OCI-LY3 (cell line): ENCODE results near the gene PPIP5K1.

Source experiments
- H2AFZ ChIP-seq: fragments of 200-600, 300-600 bp; shearing (Covaris generic); 2 replicates; pipeline ENCODE4 v1.6.0; 2014; ENCODE audit warnings: antibody characterized with exemption, low read depth, low read length
- H3K27ac ChIP-seq: fragments of 200-600, 300-600 bp; sonication (generic); 2 replicates; pipeline ENCODE4 v1.5.1; 2014; ENCODE audit warnings: mild to moderate bottlenecking, low read length, moderate library complexity, mixed read lengths
- H3K27me3 ChIP-seq: fragments of 200-600, 300-600 bp; sonication (generic); 2 replicates; pipeline ENCODE4 v1.6.1; 2014; ENCODE audit warnings: low read depth, low read length, mixed read lengths
- H3K36me3 ChIP-seq: fragments of 200-600, 300-600 bp; sonication (generic); replicated peaks from 2 replicates; pipeline ENCODE3; 2014; ENCODE audit warnings: low read depth, low read length, mixed read lengths
- H3K4me1 ChIP-seq: fragments of 300-600, 200-600 bp; sonication (generic); 2 replicates; pipeline ENCODE4 v1.6.1; 2014; ENCODE audit warnings: low read length, mixed read lengths
- H3K4me2 ChIP-seq: fragments of 200-600, 300-600 bp; sonication (generic); 2 replicates; pipeline ENCODE4 v1.6.1; 2014; ENCODE audit warnings: low read length, mixed read lengths
- H3K4me3 ChIP-seq: fragments of 300-600, 200-600 bp; sonication (generic); 2 replicates; pipeline ENCODE4 v1.5.1; 2014; ENCODE audit warnings: antibody characterized with exemption, mild to moderate bottlenecking, low read length, moderate library complexity
- H3K79me2 ChIP-seq: fragments of 300-600, 200-600 bp; shearing (Covaris generic); 2 replicates; pipeline ENCODE4 v1.6.1; 2014; ENCODE audit warnings: mild to moderate bottlenecking, low read length, mixed read lengths
- H3K9ac ChIP-seq: fragments of 300-600, 200-600 bp; shearing (Covaris generic); 2 replicates; pipeline ENCODE4 v1.6.0; 2014; ENCODE audit warnings: mild to moderate bottlenecking, low read length, moderate library complexity
- H3K9me3 ChIP-seq: fragments of 200-600, 300-600 bp; shearing (Covaris generic); 2 replicates; pipeline ENCODE4 v1.6.1; 2014; ENCODE audit warnings: low read length, mixed read lengths; ENCODE audit not compliant: insufficient read depth
- H4K20me1 ChIP-seq: fragments of 200-600, 300-600 bp; sonication (generic); 2 replicates; pipeline ENCODE4 v1.6.1; 2016; ENCODE audit warnings: low read length, mixed read lengths; ENCODE audit not compliant: insufficient read depth
- CTCF ChIP-seq: fragments of 200-600, 300-600 bp; sonication (generic); IDR thresholded peaks from 2 replicates; pipeline ENCODE4 v1.5.1; 2014; ENCODE audit warnings: antibody characterized with exemption, low read length, low read depth
- EZH2phosphoT487 ChIP-seq: fragments of 200-600 bp; shearing (Covaris generic); IDR thresholded peaks from 2 replicates; pipeline ENCODE4 v1.6.1; 2018; ENCODE audit warnings: antibody characterized with exemption, mixed run types, low read depth

PPIP5K1 gene

GRCh38 chr15:43529141-43529540 lies 60.9 kb downstream of the PPIP5K1 start:
- Histone ChIP-seq H3K9ac (no peak overlapping the region), H3K79me2 (no peaks in the 10 kb centered on the region), H3K27me3 (no peaks in the 10 kb centered on the region), H3K4me2 (no peak overlapping the region), H3K4me1 (peaks cover 5% of the 10 kb centered on the region; the same call in 1 of the 2 replicates), H3K36me3 (no peaks in the 10 kb centered on the region), H2AFZ (no peak overlapping the region), H3K4me3 (no peak overlapping the region), H3K9me3 (no peaks in the 10 kb centered on the region), H4K20me1 (no peaks in the 10 kb centered on the region), H3K27ac (no peak overlapping the region)
- TF ChIP-seq EZH2phosphoT487 (no peak), CTCF (no peak)

GRCh38 chr15:43528542-43529007 lies 61.4 kb downstream of the PPIP5K1 start:
- no peak overlapping the region for H3K9ac ChIP-seq
- H3K27me3 ChIP-seq = no peaks in the 10 kb centered on the region
- no peaks in the 10 kb centered on the region for H3K36me3 ChIP-seq
- H3K4me1 ChIP-seq = peaks cover 5% of the 10 kb centered on the region; the same call in 1 of the 2 replicates
- H3K79me2 ChIP-seq = no peaks in the 10 kb centered on the region
- H4K20me1 ChIP-seq = no peaks in the 10 kb centered on the region
- TF ChIP-seq CTCF (no peak), EZH2phosphoT487 (no peak)
- no peak overlapping the region for H3K27ac ChIP-seq
- H3K9me3 ChIP-seq = no peaks in the 10 kb centered on the region
- no peak overlapping the region for H3K4me3 ChIP-seq
- no peak overlapping the region for H2AFZ ChIP-seq
- H3K4me2 ChIP-seq = no peak overlapping the region

GRCh38 chr15:43527802-43528541 lies 62.0 kb downstream of the PPIP5K1 start:
- H3K9ac ChIP-seq = no peak overlapping the region
- H4K20me1 ChIP-seq = no peaks in the 10 kb centered on the region
- H3K36me3 ChIP-seq = no peaks in the 10 kb centered on the region

More at GRCh38 chr15:43527802-43528541, 62.0 kb downstream of the PPIP5K1 start:
- no peak overlapping the region for H2AFZ ChIP-seq
- H3K27ac ChIP-seq = no peak overlapping the region
- no peaks in the 10 kb centered on the region for H3K27me3 ChIP-seq
- H3K9me3 ChIP-seq = no peaks in the 10 kb centered on the region
- no peak for TF ChIP-seq EZH2phosphoT487
- no peak for TF ChIP-seq CTCF
- no peak overlapping the region for H3K4me3 ChIP-seq
- no peak overlapping the region for H3K4me2 ChIP-seq
- no peaks in the 10 kb centered on the region for H3K79me2 ChIP-seq
- peaks cover 5% of the 10 kb centered on the region; the same call in 1 of the 2 replicates for H3K4me1 ChIP-seq
